SK-N-DZ (cell line): ENCODE results near the gene ATAD3A.
"Not testable (repeated sequence)": the region's sequence is repeated elsewhere in the genome, so short reads cannot be mapped to it uniquely, and the experiment has no call there.

Experiments
- DNase-seq: peaks from one replicate; pipeline ENCODE4 v3.0.0-alpha.2; 2015; ENCODE audit warnings: low spot score

ATAD3A gene

DNA sequence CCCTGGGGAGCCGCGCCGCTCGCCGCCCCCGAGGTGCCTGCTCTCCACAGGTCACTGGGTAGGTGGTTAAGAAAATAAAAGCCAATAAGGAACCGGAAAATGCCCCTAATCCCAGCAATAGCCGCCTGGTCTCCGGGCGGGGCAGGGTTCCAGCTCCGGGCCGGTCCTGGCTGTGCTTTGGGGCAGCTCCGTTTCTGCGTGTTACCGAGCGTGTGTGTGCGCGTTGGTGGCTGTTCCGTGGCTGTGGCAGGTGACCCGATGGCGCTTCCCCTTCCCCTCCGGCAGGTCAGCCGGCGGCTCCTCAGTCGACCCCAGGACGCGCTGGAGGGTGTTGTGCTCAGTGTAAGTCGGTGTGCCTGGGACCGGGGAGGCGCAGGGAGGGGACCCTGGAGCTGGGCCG lies 11.3 kb downstream of the ATAD3A start:
- not testable (repeated sequence) for DNase-seq

DNA sequence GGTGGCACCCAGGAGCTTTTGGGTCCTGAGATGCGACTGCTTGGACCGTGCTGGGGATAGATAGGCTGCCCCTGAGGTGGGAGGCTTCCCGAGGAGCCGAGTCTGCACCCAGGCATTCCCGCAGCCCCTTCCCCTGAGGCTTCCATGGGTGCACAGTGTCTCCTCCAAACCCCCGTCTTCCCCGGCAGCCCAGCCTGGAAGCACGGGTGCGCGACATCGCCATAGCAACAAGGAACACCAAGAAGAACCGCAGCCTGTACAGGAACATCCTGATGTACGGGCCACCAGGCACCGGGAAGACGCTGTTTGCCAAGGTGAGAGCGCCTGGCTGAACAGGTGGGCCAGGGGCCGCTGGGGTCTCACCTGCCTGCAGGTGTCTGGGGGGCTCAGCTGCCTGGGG lies 11.7 kb downstream of the ATAD3A start:
- not testable (repeated sequence) for DNase-seq

DNA sequence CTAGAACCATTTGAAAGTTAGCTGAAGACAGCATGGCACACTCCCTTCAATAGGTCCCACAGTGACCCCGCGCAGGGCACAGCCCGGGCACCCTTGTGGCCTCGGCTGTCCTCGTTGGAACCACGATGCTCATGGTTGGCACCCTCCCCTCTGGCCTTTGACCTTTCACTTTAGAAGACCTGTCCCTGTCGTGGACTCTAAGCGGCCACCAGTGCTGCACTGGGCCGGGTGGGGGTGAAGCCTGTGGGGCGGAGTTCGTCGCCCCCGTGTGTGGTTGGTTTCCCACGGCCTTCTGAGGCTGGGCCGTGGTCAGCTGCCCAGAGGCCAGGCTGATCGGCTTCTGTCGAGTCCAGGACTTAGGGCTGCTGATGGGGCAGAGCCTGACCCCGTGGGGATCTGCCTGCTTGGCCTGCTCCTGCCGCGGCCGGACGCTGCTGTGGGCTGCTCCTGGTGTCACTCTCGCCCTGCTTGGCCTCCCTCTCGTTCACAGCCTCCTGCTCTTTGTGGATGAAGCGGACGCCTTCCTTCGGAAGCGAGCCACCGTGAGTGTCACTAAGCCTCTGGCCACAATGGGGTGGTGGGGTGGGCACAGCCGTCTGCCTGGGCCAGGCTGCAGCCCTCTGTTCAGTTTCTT lies 12.9 kb downstream of the ATAD3A start:
- DNase-seq = not testable (repeated sequence)

DNA sequence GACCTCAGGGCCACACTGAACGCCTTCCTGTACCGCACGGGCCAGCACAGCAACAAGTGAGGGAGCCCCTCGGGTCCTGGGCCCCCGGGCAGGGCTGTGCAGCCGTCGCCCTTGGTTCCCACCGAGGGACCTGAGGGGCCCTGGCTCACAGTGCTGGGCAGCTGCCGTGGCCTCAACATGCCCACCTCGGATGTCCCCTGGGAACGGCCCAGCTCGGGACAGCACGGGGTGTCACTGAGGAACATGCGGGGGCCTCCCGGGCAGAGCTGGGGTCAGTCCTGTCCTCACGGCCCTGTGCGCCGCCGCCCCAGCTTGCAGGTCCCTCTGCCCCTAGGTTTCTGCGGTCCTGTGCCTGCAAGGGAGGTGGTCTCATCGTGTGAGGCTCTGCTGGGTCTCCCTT lies 14.5 kb downstream of the ATAD3A start:
- DNase-seq = not testable (repeated sequence)

DNA sequence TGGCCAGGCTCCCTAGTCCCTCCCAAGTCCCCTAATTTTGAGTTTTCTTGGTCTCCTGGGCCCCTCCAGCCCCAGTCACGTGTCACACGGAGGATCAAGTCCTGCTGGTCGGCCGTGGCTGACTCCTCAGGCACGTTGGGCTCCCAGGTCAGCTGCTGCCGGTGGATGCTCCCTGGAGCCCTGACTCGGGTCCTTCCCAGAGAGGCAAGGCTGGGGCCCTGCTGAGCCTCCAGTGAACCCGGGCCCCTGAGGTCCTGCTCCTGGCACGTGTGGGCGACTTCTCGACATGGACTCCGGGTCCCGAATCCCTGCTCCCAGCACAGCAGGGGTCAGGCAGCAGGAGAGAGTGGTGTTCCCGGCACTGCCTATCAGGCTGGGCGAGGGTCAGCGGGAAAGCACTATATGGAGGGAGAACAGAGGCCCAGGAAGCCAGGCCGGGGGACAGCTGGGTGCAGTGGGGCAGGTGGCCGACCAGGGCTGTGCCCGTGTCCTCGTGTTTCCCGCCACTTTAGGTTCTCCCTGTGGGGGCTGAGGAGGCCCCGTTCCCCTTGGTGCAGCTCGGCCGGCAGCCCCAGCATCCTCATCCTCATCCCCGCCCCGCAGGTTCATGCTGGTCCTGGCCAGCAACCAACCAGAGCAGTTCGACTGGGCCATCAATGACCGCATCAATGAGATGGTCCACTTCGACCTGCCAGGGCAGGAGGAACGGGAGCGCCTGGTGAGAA lies 15.3 kb downstream of the ATAD3A start:
- no peak for DNase-seq

DNA sequence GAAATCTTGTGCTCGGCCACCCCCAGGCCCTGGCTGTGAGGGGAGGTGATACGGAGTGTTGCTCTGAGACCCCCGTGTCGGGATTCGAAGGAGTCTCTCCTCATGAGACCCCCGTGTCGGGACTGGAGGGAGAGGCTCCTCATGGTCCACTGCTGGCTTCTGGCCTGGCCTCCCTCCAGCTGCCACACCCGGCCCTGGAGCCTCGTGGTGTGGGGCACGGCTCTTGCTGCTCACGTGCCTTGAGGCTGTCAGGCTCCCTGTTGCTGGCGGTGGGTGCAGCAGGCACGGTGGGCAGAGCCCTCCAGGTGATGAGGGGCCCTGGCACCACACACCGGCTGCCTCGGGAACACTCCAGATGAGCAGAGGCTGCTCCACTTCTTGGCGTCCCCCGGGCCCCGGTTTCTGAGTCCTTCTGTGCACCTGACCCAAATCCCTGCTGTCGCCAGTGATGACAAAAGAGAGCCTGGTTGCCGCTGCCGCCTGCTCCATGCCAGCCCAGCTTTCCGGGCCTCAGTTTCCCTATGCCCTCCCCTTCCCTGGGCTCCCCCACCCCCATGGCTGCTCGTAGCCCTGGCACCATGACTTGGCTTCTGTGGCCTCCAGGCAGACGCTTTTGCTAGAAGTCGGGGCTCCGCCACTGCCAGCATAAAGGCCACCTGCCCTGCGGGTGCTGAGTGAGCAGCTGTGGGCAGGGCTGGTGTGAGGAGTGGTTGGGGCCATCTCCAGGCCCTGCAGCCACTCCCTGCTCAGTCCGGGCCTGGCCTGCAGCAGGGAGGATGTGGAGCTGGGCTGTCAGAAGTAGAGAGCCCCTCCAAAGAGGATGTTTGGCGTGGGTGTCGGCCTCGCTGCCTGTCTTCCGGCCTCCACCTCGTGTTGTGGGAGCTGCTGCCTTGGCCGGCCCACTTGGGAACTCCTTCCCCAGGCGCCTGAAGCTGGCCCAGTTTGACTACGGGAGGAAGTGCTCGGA lies 16.6 kb downstream of the ATAD3A start:
- no peak for DNase-seq

DNA sequence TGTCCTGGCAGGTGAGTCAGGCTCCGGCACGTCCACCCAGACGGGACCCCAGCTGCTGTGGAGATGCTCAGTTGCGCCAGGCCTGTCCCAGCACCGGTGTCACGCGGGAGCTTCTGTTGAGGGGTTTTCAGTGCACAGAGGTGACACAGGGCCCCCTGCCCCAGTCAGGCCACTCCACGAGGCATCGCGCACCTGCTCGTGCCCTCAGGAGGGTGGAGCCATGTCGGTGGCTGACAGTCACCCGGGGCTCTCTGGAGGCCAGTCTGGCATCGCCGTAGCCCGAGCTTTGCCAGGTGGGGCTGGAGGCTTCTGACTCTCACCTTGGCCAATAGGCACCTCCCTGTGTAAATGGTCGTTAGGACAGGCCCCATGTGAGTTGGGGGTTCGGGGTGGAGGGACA lies 17.4 kb downstream of the ATAD3A start:
- no peak for DNase-seq

DNA sequence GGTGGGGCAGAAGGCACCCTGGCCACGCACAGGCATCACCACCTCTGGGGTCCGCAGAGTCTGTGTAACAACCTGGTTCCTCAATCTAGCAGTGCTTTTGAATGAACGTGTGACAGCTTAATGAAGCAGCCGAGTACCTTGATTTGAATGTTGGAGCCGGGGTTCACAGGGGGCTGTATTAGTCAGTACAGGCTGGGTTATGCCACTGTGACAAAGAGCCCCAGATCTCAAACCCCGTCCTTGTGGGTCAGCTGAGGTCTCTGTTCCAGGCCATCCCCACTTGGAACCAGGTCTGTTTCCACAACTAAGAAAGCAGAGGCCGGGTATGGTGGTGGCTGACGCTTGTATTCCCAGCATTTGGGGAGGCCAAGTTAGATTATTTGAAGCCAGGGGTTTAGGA lies 18.0 kb downstream of the ATAD3A start:
- no peak for DNase-seq

DNA sequence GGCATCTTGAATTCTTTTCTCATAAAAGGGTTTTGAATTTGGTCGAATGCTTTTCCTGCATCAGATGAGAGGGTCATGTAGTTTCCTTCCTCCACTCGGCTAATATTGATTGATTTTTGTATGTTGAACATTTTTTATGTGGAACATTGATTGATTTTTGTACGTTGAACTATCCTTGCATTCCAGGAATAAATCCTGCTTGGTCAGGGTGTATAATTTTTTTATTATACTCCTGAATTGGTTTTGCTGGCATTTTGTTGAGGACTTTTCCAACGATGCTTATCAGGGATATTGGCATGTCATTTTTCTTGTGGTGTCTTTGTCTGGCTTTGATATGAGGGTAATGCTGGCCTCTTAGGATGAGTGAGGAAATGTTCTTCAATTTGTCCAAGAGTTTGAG lies 20.0 kb downstream of the ATAD3A start:
- DNase-seq = no peak

DNA sequence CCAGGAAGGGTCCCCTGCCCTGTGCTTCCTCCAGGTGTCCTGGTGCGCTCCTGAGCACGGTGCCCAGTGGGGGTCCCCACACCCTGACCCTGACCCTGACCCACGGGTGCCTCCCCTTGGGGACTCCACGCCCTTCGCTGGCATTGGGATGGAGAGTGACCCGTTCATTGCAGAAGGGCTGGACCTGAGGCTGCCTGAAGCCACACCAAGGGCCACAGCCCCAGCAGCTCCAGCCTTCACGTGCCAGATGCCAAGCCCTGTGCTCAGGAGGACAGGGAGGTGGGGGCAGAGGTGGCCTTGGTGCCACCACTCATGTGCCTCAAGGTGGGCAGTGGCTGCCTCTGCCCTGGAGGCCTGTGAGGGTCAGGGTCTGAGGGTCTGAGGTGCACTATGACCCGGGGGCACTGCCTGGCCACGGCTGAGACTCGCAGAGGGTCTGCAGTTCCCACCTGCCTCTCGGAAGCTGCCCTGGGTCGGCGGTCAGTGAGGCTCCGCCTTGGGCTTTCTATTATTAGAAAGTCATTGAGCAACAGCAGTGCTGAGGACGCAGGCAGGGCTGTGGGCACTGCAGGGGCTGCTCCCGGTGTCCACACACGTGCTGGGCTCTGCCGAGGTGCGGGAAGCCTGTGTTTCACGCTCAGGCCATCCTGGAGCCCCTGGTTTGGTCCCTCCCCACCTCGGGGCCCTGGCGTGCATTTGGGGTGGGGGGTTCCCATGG lies 21.4 kb downstream of the ATAD3A start:
- DNase-seq = not testable (repeated sequence)

DNA sequence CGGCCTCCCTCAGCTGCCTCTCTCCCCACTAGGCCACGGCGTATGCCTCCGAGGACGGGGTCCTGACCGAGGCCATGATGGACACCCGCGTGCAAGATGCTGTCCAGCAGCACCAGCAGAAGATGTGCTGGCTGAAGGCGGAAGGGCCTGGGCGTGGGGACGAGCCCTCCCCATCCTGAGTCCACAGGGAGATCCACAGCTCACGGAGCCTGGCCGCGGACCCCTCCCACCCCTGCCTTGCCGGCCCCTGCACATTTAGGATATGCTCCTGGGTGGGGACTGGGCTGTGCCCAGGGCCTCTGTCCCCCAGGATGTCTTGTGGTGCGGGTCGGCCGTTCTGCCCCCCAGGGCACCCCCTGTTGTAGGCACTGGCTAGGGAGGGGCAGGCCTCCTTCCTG lies 21.9 kb downstream of the ATAD3A start:
- not testable (repeated sequence) for DNase-seq

DNA sequence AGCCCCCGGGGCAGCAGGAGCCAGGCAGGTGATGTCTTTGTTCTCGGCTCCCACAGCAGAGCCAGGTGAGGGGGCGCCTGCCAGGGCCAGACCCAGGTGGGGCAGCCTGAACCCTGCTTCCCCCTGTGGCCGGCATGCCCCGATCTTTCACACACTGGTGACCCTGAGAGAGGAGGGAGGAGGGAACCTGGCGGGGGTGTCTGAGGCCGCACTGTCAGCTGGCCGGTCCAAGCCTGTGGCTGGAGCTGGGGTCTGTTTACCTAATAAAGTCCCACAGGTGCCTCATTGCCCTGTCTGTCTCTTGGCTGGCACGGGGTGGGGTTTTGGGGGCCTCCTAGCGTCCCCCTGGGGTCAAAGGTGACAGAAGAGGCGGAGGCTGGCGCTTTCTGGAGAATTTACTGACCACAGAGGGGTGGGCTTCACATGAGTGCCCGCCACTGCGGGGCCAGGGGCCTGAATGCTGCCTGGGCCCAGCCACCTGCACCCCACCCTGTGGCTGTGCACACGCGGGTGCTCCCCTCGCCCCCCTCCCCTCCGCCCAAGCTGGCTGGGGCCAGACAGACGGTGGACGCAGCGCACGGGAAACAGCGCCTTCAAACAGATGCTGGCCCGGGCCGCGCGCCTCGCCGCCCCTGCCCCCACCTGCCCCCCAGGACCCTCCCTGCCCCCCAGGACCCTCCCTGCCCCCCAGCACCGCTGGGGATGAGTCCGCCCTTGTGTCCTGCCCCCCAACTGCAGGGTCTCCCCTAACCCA lies 22.6 kb downstream of the ATAD3A start:
- no peak for DNase-seq

DNA sequence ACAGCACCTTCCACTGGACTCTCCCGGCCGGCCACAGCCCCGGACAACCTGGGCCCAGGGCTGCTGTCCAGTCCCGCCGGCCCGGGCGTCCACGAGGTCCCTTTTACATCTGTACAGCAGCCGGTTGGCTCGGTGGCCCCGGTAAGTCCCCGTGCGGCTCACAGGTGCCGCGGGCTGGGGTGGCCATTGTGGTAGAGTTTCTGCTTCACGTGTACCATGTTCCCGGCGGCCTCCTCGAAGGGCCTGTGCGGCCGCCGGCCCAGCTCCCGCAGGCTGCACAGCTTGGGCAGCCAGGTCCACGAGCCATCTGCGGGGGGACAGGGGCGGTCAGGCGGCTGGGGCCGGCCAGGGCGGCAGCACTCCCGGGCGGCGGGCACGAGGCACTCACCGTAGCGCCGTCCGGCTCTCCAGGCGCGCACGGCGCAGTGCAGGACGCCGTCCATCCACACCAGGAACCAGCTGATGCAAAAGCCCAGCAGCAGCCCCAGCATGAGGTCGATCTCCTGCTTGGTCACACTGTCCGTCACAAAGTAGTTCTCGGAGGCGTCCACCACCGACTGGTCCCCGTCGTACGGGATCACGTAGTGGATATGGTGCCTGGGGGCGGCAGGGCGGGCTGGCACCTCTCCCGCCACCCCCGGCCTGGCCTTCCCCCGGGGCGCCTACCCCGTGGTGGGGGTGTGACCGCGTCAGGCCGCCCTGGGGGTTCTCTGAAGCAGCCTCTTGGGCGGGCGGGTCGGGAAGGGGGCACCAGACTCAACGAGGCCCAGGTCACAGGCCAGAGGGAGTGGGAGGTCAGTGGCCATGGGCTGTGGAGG lies 23.4 kb downstream of the ATAD3A start:
- no peak for DNase-seq

DNA sequence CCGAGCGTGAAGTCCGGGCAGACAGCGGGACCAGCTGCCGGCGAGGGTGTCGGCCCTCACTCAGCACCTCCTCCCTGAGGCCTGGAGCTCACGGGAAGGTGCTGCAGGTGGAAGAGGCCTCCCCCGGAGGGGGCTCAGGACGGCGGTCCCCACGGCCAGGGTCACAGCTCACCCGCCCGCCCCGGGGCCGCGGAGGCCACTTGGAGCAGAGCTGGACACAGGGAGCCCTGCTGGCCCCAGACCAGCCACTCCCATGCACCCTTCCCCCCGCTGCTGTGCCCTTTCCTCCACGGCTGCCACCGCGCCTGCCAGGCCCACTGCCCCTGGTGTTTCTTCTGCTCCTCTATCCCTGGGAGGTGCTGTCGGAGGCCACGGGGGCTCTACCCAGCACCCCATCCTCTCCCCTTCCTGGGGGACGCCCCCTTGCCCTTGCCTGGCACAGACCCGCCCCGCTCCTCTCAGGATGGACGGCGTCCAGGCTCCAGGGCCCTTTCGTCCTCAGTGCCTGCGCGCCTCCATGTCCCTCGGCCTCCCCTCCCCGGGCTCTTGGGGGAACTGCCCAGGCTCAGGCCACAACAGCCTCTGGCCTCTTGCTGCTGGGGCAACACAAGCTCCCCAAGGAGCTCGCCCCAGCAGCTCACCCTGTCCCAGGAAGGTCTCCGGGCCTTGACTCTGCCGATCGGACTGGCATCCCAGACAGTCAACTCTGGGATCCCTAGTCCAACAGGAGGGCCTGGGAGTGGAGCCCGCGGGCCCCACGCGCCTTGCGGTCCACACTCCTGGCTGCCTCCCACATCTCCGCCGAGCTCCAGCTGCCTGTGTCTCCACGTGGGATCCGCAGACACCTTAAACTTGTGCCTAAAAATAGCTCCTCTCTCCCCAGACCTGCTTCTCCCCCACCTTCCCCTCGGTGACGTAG lies 24.3 kb downstream of the ATAD3A start:
- no peak for DNase-seq

DNA sequence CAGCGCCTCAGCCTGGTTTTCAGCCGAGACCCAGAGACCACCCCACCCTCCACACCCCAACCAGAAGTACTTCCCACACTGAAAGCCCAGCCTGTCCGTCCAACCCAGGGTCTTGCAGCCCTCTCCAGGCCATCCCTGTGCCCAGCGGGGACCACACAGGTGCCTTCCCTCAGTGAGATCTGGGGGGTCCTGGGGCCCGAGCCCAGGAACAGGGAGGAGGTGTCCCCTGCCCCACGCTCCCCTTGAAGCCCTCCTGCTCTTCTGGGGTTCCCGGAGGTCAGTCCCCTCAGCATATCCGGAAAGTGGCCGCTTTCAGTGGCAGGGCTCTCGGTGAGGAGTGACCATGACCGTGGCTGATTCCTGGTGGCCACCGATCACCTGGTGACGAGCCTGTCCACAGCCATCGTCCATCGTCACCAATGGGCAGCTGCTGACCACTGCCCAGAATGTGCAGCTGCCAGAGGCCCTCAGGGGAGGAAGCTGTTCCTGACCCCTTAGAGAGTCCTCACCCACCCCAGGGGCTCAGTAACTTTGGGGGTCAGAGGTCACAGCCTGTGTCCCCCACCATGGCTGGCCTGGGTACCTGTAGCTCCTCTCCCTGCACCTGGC lies 25.1 kb downstream of the ATAD3A start:
- no peak for DNase-seq

DNA sequence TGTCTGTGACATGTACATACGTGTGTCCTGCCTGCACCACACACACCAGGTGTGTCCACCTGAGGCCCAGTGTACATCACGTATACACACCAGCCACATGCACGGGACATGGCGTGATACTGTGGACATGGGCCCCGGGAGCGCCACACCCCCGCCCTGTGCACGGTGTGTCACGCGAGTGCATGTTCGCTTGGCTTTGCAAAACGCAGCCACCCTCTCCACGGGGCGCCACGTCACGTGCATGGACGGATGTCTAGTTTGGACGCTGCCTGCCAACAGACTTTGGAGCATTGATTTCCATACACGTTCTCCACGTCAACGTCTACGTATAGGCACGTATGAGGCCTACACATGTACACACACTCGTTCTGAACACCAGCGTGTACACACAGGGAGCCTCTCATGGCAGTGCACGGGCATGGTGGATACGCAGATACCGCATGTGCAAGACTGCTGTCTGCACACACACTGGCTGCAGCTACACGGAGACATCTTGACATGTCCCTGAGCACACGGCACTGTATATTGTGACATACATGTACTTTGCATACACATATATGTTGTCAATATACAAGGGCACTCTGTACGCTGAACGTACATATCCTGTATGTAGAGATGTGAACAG lies 25.8 kb downstream of the ATAD3A start:
- DNase-seq = no peak

DNA sequence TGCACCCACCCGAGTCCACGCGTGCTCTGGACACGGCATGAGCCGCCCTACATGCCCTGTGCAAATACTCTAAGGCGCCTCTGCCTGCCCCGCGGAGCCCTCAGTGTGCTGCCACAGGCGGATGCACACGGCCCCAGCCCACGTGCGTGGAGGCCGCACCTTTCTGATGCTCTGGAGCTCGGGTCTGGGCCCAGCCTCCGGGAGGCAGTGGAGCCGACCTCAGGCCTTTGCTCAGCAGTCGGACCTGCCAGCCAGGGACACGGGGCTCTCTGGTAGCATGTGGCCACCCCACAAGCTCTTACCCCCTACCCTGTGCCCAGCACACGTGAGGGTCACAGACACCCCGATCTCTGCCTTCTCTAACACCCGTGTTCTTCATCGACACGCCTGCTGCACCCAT lies 26.4 kb downstream of the ATAD3A start:
- no peak for DNase-seq

DNA sequence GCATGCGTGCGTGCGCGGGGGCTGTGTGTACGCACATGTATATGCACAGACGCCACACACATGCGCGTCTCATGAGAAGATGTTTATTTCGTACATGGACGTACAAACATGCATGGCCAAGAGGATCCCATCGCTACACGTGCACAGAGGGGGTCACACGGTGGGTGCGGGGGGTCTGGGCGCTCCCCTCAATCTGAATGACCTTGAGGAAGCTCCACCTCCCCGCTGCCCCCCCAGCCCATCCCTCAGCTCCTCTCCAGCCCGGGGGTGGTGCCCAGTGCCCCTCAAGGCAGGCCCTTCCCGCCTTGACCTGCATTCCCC lies 27.0 kb downstream of the ATAD3A start:
- DNase-seq = no peak
